Measurements from ENCODE around the gene MED14.

- no peak for TF ChIP-seq CTCF (conservative IDR thresholded peaks at IDR 0.05)
- no peak for TF ChIP-seq EZH2 (IDR thresholded peaks at IDR 0.05; ENCODE audit: low read depth)
These were observed 103.1 kb downstream of the MED14 start for GRCh38 chrX:40632199-40632598.
